HEK293 (cell line): ENCODE measurements around the gene EEF1AKMT3.

Source experiments
- CTCF ChIP-seq: fragments of 450-650 bp; formaldehyde crosslinking; IDR thresholded peaks from 2 replicates; pipeline ENCODE4 v1.5.1; 2016; ENCODE audit warnings: missing biosample characterization, missing genetic modification characterization
- ZNF248 ChIP-seq: fragments of 450-650 bp; formaldehyde crosslinking; IDR thresholded peaks from 2 replicates; pipeline ENCODE4 v1.5.1; 2017; ENCODE audit warnings: missing biosample characterization, missing genetic modification characterization
- ZNF274 ChIP-seq, 2 experiments: fragments of 200-500 bp in 1 of 2; fragments of 450-650 bp in 1 of 2; sonication (Bioruptor generic) in 1 of 2; formaldehyde crosslinking in 1 of 2; IDR thresholded peaks; 2 replicates each; pipeline versions ENCODE4 v1.5.1 to v1.6.1; 2014 to 2016; ENCODE audit warnings: borderline replicate concordance in 1 of 2, inconsistent platforms in 1 of 2, low read length in 1 of 2, missing biosample characterization in 1 of 2, missing genetic modification characterization in 1 of 2
- ZNF292 ChIP-seq: fragments of 450-650 bp; formaldehyde crosslinking; IDR thresholded peaks from 2 replicates; pipeline ENCODE4 v1.5.1; 2016; ENCODE audit warnings: low read depth, missing biosample characterization, missing genetic modification characterization, borderline replicate concordance
- ZNF324 ChIP-seq: fragments of 450-650 bp; formaldehyde crosslinking; IDR thresholded peaks from 2 replicates; pipeline ENCODE4 v1.5.1; 2016; ENCODE audit warnings: missing biosample characterization, missing genetic modification characterization
- ZSCAN18 ChIP-seq: fragments of 450-650 bp; formaldehyde crosslinking; IDR thresholded peaks from 2 replicates; pipeline ENCODE4 v1.5.1; 2016; ENCODE audit warnings: missing biosample characterization, missing genetic modification characterization

GRCh38 chr12:57776247-57776587, 3.8 kb downstream of the EEF1AKMT3 start:
- TF ChIP-seq ZSCAN18 (tag by site-specific recombination) (no peak), CTCF (no peak), ZNF248 (tag by site-specific recombination) (no peak), ZNF274 (IDR thresholded peaks at IDR 0.05; ENCODE audit: low read length) (no peak), ZNF274 (tag by site-specific recombination; IDR thresholded peaks at IDR 0.05; ENCODE audit: borderline replicate concordance) (no peak), ZNF292 (tag by site-specific recombination) (no peak), ZNF324 (tag by site-specific recombination) (no peak)
